GM23248 (cell line): ENCODE results near the gene IGF2BP3. TPM values are rescaled to one million over a fixed set of nuclear protein-coding genes. Genes with fewer than 3 reads are reported as not detected.

Source experiments
- DNase-seq: peaks from one replicate; pipeline ENCODE4 v3.0.0-alpha.2; 2015
- H2AFZ ChIP-seq: fragments of 200-600 bp; sonication (generic); 2 replicates; pipeline ENCODE4 v1.6.1; 2016; ENCODE audit warnings: antibody characterized with exemption
- H3F3A ChIP-seq: fragments of 200-600 bp; sonication (generic); 2 replicates; pipeline ENCODE4 v1.6.1; 2016; ENCODE audit warnings: mild to moderate bottlenecking, antibody characterized with exemption, mixed run types; ENCODE audit not compliant: insufficient read depth
- H3K27ac ChIP-seq: fragments of 200-600 bp; sonication (generic); 2 replicates; pipeline ENCODE4 v1.5.1; 2016; ENCODE audit warnings: mild to moderate bottlenecking
- H3K27me3 ChIP-seq: fragments of 200-600 bp; sonication (generic); replicated peaks from 2 replicates; pipeline ENCODE4 v1.6.1; 2016; ENCODE audit warnings: mild to moderate bottlenecking; ENCODE audit not compliant: insufficient read depth
- H3K36me3 ChIP-seq: fragments of 200-600 bp; sonication (generic); 2 replicates; pipeline ENCODE4 v1.6.1; 2016; ENCODE audit warnings: low read depth, mild to moderate bottlenecking
- H3K4me1 ChIP-seq: fragments of 200-600 bp; sonication (generic); 2 replicates; pipeline ENCODE4 v1.6.1; 2016; ENCODE audit warnings: mild to moderate bottlenecking; ENCODE audit not compliant: insufficient read depth
- H3K4me2 ChIP-seq: fragments of 200-600 bp; sonication (generic); one replicate; pipeline ENCODE4 v1.6.1; 2016; ENCODE audit warnings: mild to moderate bottlenecking; ENCODE audit not compliant: unreplicated experiment
- H3K4me3 ChIP-seq: fragments of 200-600 bp; sonication (generic); 2 replicates; pipeline ENCODE4 v1.5.1; 2016; ENCODE audit warnings: mild to moderate bottlenecking
- H3K79me2 ChIP-seq: fragments of 200-600 bp; sonication (generic); 2 replicates; pipeline ENCODE4 v1.6.1; 2016; ENCODE audit warnings: mild to moderate bottlenecking; ENCODE audit not compliant: insufficient read depth
- H3K9ac ChIP-seq: fragments of 200-600 bp; sonication (generic); 2 replicates; pipeline ENCODE4 v1.6.1; 2016; ENCODE audit warnings: mild to moderate bottlenecking
- H3K9me2 ChIP-seq: fragments of 200-600 bp; sonication (generic); 2 replicates; pipeline ENCODE4 v1.6.1; 2016; ENCODE audit warnings: mixed run types, mild to moderate bottlenecking, moderate library complexity; ENCODE audit not compliant: insufficient read depth
- H3K9me3 ChIP-seq: fragments of 200-600 bp; sonication (generic); one replicate; pipeline ENCODE4 v1.6.1; 2017; ENCODE audit warnings: low read depth
- H4K20me1 ChIP-seq: fragments of 200-600 bp; sonication (generic); 2 replicates; pipeline ENCODE4 v1.6.0; 2016; ENCODE audit not compliant: insufficient read depth
- EZH2 ChIP-seq: fragments of 200-600 bp; sonication (generic); IDR thresholded peaks from 2 replicates; pipeline ENCODE4 v1.6.1; 2018; ENCODE audit warnings: antibody characterized with exemption, mild to moderate bottlenecking; ENCODE audit not compliant: insufficient read depth, poor library complexity, severe bottlenecking
- EZH2phosphoT487 ChIP-seq: fragments of 200-600 bp; sonication (generic); IDR thresholded peaks from 2 replicates; pipeline ENCODE4 v1.6.1; 2018; ENCODE audit warnings: antibody characterized with exemption, moderate library complexity, mild to moderate bottlenecking, low read depth; ENCODE audit not compliant: insufficient read depth
- WGBS, 2 experiments: methylation state at CpG; one replicate each; pipeline ENCODE4 v1.1.6; 2015 to 2017; ENCODE audit warnings: low lambda C conversion rate in 2 of 2, low coverage in 1 of 2; ENCODE audit errors: missing lambda C conversion rate in 2 of 2; 5-methylcytosine and 5-hydroxymethylcytosine counted together
- in situ Hi-C: fragments of 300-500 bp; cut with MboI; formaldehyde crosslinking; loops from 2 replicates; pipeline ENCODE4 v1.15.0; 2020
- polyA plus RNA-seq: library from polyadenylated mRNA; unstranded; fragments of >200 nt; fragmentation: Nextera tagmentation; extraction: Ambion mirVana; gene quantifications from 2 replicates; pipeline ENCODE4 v1.2.1, GENCODE V29; 2016
- total RNA-seq: library from RNA; depleted of rRNA; stranded (reverse); fragments of >200 nt; shearing (Covaris generic); gene quantifications from 2 replicates; pipeline ENCODE4 v1.2.3, GENCODE V29; 2014

The IGF2BP3 gene
- total and polyA plus RNA-seq, 2 experiments from 2014 or later, result 7.6 to 18.2 TPM

- H3K9me2 ChIP-seq, result no peaks in the 10 kb centered on the region
- in situ Hi-C loops, result no loop called here
Measured at GRCh38 chr7:23371654-23372053, 98.6 kb downstream of the IGF2BP3 start.

GRCh38 chr7:23369695-23370404, 100.4 kb downstream of the IGF2BP3 start:
- in situ Hi-C loops, result no loop called here
- no peaks in the 10 kb centered on the region for H3K36me3 ChIP-seq
- no peak for DNase-seq
- no peaks in the 10 kb centered on the region for H3K9me2 ChIP-seq
- H4K20me1 ChIP-seq, result no peaks in the 10 kb centered on the region; the same call in 1 of the 2 replicates
- no peak overlapping the region for H3K4me2 ChIP-seq
- no peak overlapping the region for H3K27ac ChIP-seq
- 91 to 92% methylated on average over 5 of the region's 5 CpGs for WGBS, 2 experiments
- H3F3A ChIP-seq, result 0 out of 2 replicates have a peak, but pooled peaks cover 4% of the 10 kb centered on the region
- H3K4me1 ChIP-seq, result no peaks in the 10 kb centered on the region
- H3K4me3 ChIP-seq, result no peak overlapping the region
- no peaks in the 10 kb centered on the region for H3K27me3 ChIP-seq
- H3K79me2 ChIP-seq, result peaks cover 74% of the 10 kb centered on the region
- no peak overlapping the region for H3K9ac ChIP-seq
- H2AFZ ChIP-seq, result no peak overlapping the region
- no peak for TF ChIP-seq EZH2phosphoT487
- TF ChIP-seq EZH2, result no peak
- no peaks in the 10 kb centered on the region for H3K9me3 ChIP-seq

More at GRCh38 chr7:23371654-23372053, 98.6 kb downstream of the IGF2BP3 start:
- no peaks in the 10 kb centered on the region for H3K27me3 ChIP-seq
- no peaks in the 10 kb centered on the region; the same call in 1 of the 2 replicates for H4K20me1 ChIP-seq
- peaks cover 6% of the 10 kb centered on the region for H3F3A ChIP-seq
- peaks cover under 1% of the 10 kb centered on the region for H3K4me1 ChIP-seq
- no peak for TF ChIP-seq EZH2
- no peak for TF ChIP-seq EZH2phosphoT487
- no peak overlapping the region for H3K4me3 ChIP-seq
- WGBS, 2 experiments, result 88 to 89% methylated on average over 6 of the region's 6 CpGs
- H3K36me3 ChIP-seq, result no peaks in the 10 kb centered on the region
- no peak overlapping the region for H3K9ac ChIP-seq
- H3K9me3 ChIP-seq, result no peaks in the 10 kb centered on the region
- no peak overlapping the region for H2AFZ ChIP-seq
- no peak overlapping the region for H3K27ac ChIP-seq
- peaks cover 75% of the 10 kb centered on the region for H3K79me2 ChIP-seq
- no peak overlapping the region for H3K4me2 ChIP-seq
- no peak for DNase-seq

- Histone ChIP-seq H3K4me1 (no peaks in the 10 kb centered on the region), H3K27me3 (no peaks in the 10 kb centered on the region), H3K9me3 (no peaks in the 10 kb centered on the region), H2AFZ (no peak overlapping the region), H3K36me3 (no peaks in the 10 kb centered on the region), H3F3A (0 out of 2 replicates have a peak, but pooled peaks cover 4% of the 10 kb centered on the region), H3K4me2 (no peak overlapping the region), H4K20me1 (no peaks in the 10 kb centered on the region; the same call in 1 of the 2 replicates), H3K27ac (no peak overlapping the region), H3K79me2 (peaks cover 70% of the 10 kb centered on the region), H3K9ac (no peak overlapping the region), H3K9me2 (no peaks in the 10 kb centered on the region), H3K4me3 (no peak overlapping the region)
- in situ Hi-C loops, result no loop called here
- DNase-seq, result no peak
- TF ChIP-seq EZH2, result no peak
- 85% methylated on average over 4 of the region's 4 CpGs for WGBS, 2 experiments
Measured at GRCh38 chr7:23369100-23369499, 101.2 kb downstream of the IGF2BP3 start.

- in situ Hi-C loops, result no loop called here
- Histone ChIP-seq H3K4me1 (peaks cover 19% of the 10 kb centered on the region), H3K27ac (no peak overlapping the region), H3K4me3 (no peak overlapping the region), H3K79me2 (peaks cover 14% of the 10 kb centered on the region), H3K36me3 (peaks cover 5% of the 10 kb centered on the region; the same call in 1 of the 2 replicates), H3K27me3 (no peaks in the 10 kb centered on the region), H3K4me2 (no peak overlapping the region), H3F3A (peaks cover 24% of the 10 kb centered on the region; the same call in 1 of the 2 replicates), H3K9me2 (no peaks in the 10 kb centered on the region), H3K9ac (no peak overlapping the region), H4K20me1 (0 out of 2 replicates have a peak, but pooled peaks cover 5% of the 10 kb centered on the region), H3K9me3 (no peaks in the 10 kb centered on the region), H2AFZ (no peak overlapping the region)
- WGBS, 2 experiments, result 95 to 100% methylated on average over 2 of the region's 2 CpGs
- DNase-seq, result no peak
- TF ChIP-seq EZH2 (no peak), EZH2phosphoT487 (no peak)
Measured at GRCh38 chr7:23358152-23358674, 112.1 kb downstream of the IGF2BP3 start.
